ENCODE data around the gene PAX2. TPM values are rescaled to one million over a fixed set of nuclear protein-coding genes. Genes with fewer than 3 reads are reported as not detected.

Gene PAX2
- total RNA-seq, 1 donor from 2014 or later: 0.23 TPM

DNA sequence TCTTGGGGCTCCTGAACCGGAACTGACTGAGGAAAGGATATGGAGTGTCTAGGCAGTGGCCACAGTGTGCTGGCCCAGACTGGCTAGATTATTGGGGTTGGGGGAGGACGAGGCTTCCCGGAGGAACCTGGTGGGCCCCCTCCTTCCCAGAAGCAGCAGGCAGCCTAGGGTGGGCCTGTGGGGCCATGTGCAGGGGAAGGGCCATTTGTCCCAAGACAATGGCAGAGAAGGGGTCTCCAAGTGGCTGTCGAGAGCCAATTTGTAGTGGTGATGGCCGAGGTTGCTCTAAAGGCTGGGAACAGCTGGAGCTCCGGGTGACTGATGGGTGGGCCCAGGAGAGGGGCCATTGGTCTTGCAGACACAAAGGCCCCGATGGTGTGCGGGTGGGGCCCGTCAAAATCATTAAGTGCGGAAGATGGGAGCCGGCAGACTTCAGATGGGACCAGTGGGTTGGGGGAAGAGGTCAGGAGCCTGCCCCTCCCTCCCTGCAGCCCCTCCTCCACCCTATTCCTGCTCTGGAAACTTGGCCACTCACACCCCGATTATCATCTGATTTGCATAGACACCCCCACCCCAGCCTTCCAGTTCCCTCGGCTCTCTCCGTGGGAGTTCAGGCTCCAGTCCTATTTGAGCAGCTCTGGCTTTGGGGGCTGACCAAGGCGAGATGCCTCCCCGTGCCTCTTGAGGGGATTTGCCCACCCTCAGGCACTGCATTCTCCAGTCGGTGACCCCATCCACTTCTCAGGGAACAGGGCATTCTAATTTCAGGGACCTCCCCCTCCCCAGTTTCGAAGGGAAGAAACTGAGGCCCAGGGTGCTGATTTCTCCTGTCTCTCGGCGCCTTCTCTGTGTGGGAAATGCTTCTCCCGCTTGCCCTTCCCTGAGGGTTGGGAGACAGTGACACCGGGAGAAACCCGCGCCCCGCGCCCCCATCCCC lies 36.0 kb upstream of the PAX2 start:
- peak overlapping the region; percentile 20 for H3K4me3 Mint-ChIP-seq (ENCODE audit: unreplicated experiment)
- H3K27ac ChIP-seq (ENCODE audit: low read depth, low read length): no peak overlapping the region
- FAIRE-seq: no peak
- no peaks in the 10 kb centered on the region for H3K4me1 Mint-ChIP-seq (ENCODE audit: low read depth, unreplicated experiment)
- H3K79me2 ChIP-seq (ENCODE audit: insufficient read depth, low read length): no peaks in the 10 kb centered on the region
- no peaks in the 10 kb centered on the region for H3K4me1 ChIP-seq (ENCODE audit: insufficient read depth, low read length)
- TF ChIP-seq, protein P1, sequence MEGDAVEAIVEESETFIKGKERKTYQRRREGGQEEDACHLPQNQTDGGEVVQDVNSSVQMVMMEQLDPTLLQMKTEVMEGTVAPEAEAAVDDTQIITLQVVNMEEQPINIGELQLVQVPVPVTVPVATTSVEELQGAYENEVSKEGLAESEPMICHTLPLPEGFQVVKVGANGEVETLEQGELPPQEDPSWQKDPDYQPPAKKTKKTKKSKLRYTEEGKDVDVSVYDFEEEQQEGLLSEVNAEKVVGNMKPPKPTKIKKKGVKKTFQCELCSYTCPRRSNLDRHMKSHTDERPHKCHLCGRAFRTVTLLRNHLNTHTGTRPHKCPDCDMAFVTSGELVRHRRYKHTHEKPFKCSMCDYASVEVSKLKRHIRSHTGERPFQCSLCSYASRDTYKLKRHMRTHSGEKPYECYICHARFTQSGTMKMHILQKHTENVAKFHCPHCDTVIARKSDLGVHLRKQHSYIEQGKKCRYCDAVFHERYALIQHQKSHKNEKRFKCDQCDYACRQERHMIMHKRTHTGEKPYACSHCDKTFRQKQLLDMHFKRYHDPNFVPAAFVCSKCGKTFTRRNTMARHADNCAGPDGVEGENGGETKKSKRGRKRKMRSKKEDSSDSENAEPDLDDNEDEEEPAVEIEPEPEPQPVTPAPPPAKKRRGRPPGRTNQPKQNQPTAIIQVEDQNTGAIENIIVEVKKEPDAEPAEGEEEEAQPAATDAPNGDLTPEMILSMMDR (IDR thresholded peaks at IDR 0.05; ENCODE audit: insufficient read depth, low read depth, low read length): no peak
- TF ChIP-seq EZH2 (IDR thresholded peaks at IDR 0.05; ENCODE audit: insufficient read depth, low read length): peak; percentile 67
- peaks cover 79% of the 10 kb centered on the region for H3K27me3 Mint-ChIP-seq (ENCODE audit: low read depth, unreplicated experiment)
- no peak overlapping the region for H3K4me3 ChIP-seq (ENCODE audit: insufficient read depth, low read depth, low read length)
- H3K9me3 ChIP-seq (ENCODE audit: insufficient read depth, low read depth, low read length): no peaks in the 10 kb centered on the region
- H2AFZ ChIP-seq (ENCODE audit: low read depth, low read length): no peak overlapping the region
- H3K4me2 ChIP-seq (ENCODE audit: low read length): peak overlapping the region; percentile 36
- no peaks in the 10 kb centered on the region for H3K36me3 ChIP-seq (ENCODE audit: insufficient read depth, low read length)
- peaks cover 18% of the 10 kb centered on the region for H3K9me3 Mint-ChIP-seq (ENCODE audit: unreplicated experiment)
- peaks cover 54% of the 10 kb centered on the region for H3K27me3 ChIP-seq (ENCODE audit: insufficient read depth, low read length)
- H3K27ac Mint-ChIP-seq (ENCODE audit: unreplicated experiment): no peak overlapping the region
- no peaks in the 10 kb centered on the region for H4K20me1 ChIP-seq (ENCODE audit: insufficient read depth, low read length)
- H3K9ac ChIP-seq (ENCODE audit: low read length): no peak overlapping the region
- H3K36me3 Mint-ChIP-seq (ENCODE audit: low read depth, unreplicated experiment): no peaks in the 10 kb centered on the region
- no peak for DNase-seq (ENCODE audit: low read depth)

DNA sequence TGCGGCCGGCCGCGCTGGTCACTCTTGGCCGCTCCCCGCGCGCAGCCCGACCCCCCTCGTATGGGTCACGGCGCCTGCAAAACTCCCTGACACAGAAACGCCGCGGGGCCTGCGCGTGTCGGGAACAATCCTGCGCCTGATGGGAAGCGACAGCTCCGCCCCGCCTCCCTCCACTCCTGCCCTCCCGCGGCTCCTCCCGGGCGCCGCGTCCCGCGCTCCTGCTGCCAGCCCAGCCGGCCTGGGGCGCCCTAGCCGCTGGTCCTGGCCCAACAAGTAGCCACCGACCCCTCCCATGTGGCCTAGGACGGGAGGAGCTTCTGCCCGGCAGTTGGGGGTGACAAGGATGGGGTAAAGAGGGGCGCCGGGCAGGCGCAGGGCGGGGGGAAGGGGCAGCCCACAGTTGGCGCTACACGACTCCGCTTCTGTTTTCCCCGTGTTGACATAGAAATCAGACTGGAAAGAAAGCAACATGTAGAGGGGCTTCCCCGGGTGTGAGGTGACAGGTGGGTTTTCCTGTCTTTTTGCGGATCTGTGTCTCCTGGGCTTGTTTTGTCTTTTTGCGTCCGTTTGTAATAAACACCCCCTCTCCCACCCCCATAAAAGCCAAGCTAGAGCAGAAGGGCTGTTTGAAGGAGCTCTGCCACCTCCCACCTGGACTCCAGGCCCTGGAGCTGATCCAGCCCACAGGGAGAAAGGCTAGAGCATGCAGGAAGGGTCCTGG lies 35.1 kb upstream of the PAX2 start:
- TF ChIP-seq EZH2 (IDR thresholded peaks at IDR 0.05; ENCODE audit: insufficient read depth, low read length): peak; percentile 73
- TF ChIP-seq, protein P1 (IDR thresholded peaks at IDR 0.05; ENCODE audit: insufficient read depth, low read depth, low read length): no peak
- Histone ChIP-seq H3K9ac (ENCODE audit: low read length) (no peak overlapping the region), H3K9me3 (ENCODE audit: insufficient read depth, low read depth, low read length) (no peaks in the 10 kb centered on the region), H3K4me2 (ENCODE audit: low read length) (peak overlapping the region; percentile 36), H3K27ac (ENCODE audit: low read depth, low read length) (no peak overlapping the region), H3K79me2 (ENCODE audit: insufficient read depth, low read length) (no peaks in the 10 kb centered on the region), H3K4me3 (ENCODE audit: insufficient read depth, low read depth, low read length) (no peak overlapping the region), H4K20me1 (ENCODE audit: insufficient read depth, low read length) (no peaks in the 10 kb centered on the region), H2AFZ (ENCODE audit: low read depth, low read length) (no peak overlapping the region), H3K4me1 (ENCODE audit: insufficient read depth, low read length) (no peaks in the 10 kb centered on the region), H3K27me3 (ENCODE audit: insufficient read depth, low read length) (peaks cover 62% of the 10 kb centered on the region), H3K36me3 (ENCODE audit: insufficient read depth, low read length) (no peaks in the 10 kb centered on the region)
- no peak for FAIRE-seq
- Mint-ChIP-seq H3K27me3 (ENCODE audit: low read depth, unreplicated experiment) (peaks cover 85% of the 10 kb centered on the region), H3K27ac (ENCODE audit: unreplicated experiment) (no peak overlapping the region), H3K4me1 (ENCODE audit: low read depth, unreplicated experiment) (no peaks in the 10 kb centered on the region), H3K36me3 (ENCODE audit: low read depth, unreplicated experiment) (peaks cover 2% of the 10 kb centered on the region), H3K9me3 (ENCODE audit: unreplicated experiment) (peaks cover 26% of the 10 kb centered on the region), H3K4me3 (ENCODE audit: unreplicated experiment) (no peak overlapping the region)
- DNase-seq (ENCODE audit: low read depth): no peak

Measured in astrocyte (in vitro differentiated cells and primary cell).